ENCODE data around the gene S100A7. TPM values are rescaled to one million over a fixed set of nuclear protein-coding genes. Genes with fewer than 3 reads are reported as not detected.

S100A7 gene
- not detected in 2 replicates for total RNA-seq

GRCh38 chr1:153460551-153460950 is at the start of gene S100A7:
S100A7 (minus strand) TSS chr1:153460651; CDS start chr1:153459013, 1,638 bp downstream.

GRCh38 chr1:153415850-153416570 is 44.4 kb downstream of the S100A7 start, which contains the start of gene S100A7A:
S100A7A (plus strand) TSS chr1:153416520; CDS start chr1:153418083, 1,563 bp downstream.

Other genes with a start within 250 kb of the S100A7 start
- gene PRR9, start 243.1 kb downstream of the S100A7 start, total RNA-seq = 0.12 and 1.2 TPM in 2 replicates
- gene LORICRIN, start 201.0 kb downstream of the S100A7 start, total RNA-seq = not detected in 2 replicates
- gene PGLYRP3, start 147.7 kb downstream of the S100A7 start, total RNA-seq = not detected in 2 replicates
- gene PGLYRP4, start 111.8 kb downstream of the S100A7 start, total RNA-seq = not detected in 2 replicates
- not detected in 2 replicates for gene S100A9, start 102.8 kb downstream of the S100A7 start, total RNA-seq
- gene S100A12, start 85.0 kb downstream of the S100A7 start, total RNA-seq = not detected in 2 replicates
- not detected in 2 replicates for gene S100A8, start 69.6 kb downstream of the S100A7 start, total RNA-seq
- not detected in 2 replicates for gene S100A7A, start 44.1 kb downstream of the S100A7 start, total RNA-seq
- gene S100A6, start 75.3 kb upstream of the S100A7 start, total RNA-seq = 1,072 and 1,519 TPM in 2 replicates
- 0.66 TPM in 1 of 2 replicates, not detected in the other for gene S100A5, start 80.3 kb upstream of the S100A7 start, total RNA-seq
- gene S100A4, start 85.2 kb upstream of the S100A7 start, total RNA-seq = 31.4 and 82.6 TPM in 2 replicates
- gene S100A3, start 88.6 kb upstream of the S100A7 start, total RNA-seq = 2.2 and 3.3 TPM in 2 replicates
- 1.00 and 2.4 TPM in 2 replicates for gene S100A2, start 105.2 kb upstream of the S100A7 start, total RNA-seq
- 242 and 566 TPM in 2 replicates for gene S100A16, start 152.5 kb upstream of the S100A7 start, total RNA-seq
- 0.22 TPM in 1 of 2 replicates, not detected in the other for gene S100A14, start 155.7 kb upstream of the S100A7 start, total RNA-seq
- gene S100A13, start 166.9 kb upstream of the S100A7 start, total RNA-seq = 152 and 193 TPM in 2 replicates
- not detected in 2 replicates for gene S100A1, start 167.8 kb upstream of the S100A7 start, total RNA-seq
- gene CHTOP, start 173.4 kb upstream of the S100A7 start, total RNA-seq = 33.6 and 34.3 TPM in 2 replicates
- 58.0 and 58.9 TPM in 2 replicates for gene SNAPIN, start 198.1 kb upstream of the S100A7 start, total RNA-seq
- gene ILF2, start 210.3 kb upstream of the S100A7 start, total RNA-seq = 201 and 320 TPM in 2 replicates
- 1.1 and 4.1 TPM in 2 replicates for gene NPR1, start 218.0 kb upstream of the S100A7 start, total RNA-seq